ENCODE data around the gene ATP2C2. TPM values are rescaled to one million over a fixed set of nuclear protein-coding genes. Genes with fewer than 3 reads are reported as not detected.

ATP2C2 gene
- total and polyA plus RNA-seq, 8 donors = 11.2 to 52.8 (median 22.2) TPM

- TF ChIP-seq, protein P1, sequence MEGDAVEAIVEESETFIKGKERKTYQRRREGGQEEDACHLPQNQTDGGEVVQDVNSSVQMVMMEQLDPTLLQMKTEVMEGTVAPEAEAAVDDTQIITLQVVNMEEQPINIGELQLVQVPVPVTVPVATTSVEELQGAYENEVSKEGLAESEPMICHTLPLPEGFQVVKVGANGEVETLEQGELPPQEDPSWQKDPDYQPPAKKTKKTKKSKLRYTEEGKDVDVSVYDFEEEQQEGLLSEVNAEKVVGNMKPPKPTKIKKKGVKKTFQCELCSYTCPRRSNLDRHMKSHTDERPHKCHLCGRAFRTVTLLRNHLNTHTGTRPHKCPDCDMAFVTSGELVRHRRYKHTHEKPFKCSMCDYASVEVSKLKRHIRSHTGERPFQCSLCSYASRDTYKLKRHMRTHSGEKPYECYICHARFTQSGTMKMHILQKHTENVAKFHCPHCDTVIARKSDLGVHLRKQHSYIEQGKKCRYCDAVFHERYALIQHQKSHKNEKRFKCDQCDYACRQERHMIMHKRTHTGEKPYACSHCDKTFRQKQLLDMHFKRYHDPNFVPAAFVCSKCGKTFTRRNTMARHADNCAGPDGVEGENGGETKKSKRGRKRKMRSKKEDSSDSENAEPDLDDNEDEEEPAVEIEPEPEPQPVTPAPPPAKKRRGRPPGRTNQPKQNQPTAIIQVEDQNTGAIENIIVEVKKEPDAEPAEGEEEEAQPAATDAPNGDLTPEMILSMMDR (IDR thresholded peaks at IDR 0.05) = no peak
- intact Hi-C loops (cut with DNase I) = no loop called here
- Histone ChIP-seq H3K4me3 (no peak overlapping the region), H3K4me1 (peaks cover 0 to 11% of the 10 kb centered on the region in 2 donors), H3K27me3 (no peaks in the 10 kb centered on the region), H3K36me3 (no peaks in the 10 kb centered on the region), H3K27ac (peak overlapping the region in 1 of 2 donors; percentile 51), H3K9me3 (peaks cover 0 to under 1% of the 10 kb centered on the region in 2 donors)
- ATAC-seq = peak; percentile 84
- DNase-seq = no peak
These were observed 11.5 kb downstream of the ATP2C2 start for GRCh38 chr16:84379709-84380362.

DNA sequence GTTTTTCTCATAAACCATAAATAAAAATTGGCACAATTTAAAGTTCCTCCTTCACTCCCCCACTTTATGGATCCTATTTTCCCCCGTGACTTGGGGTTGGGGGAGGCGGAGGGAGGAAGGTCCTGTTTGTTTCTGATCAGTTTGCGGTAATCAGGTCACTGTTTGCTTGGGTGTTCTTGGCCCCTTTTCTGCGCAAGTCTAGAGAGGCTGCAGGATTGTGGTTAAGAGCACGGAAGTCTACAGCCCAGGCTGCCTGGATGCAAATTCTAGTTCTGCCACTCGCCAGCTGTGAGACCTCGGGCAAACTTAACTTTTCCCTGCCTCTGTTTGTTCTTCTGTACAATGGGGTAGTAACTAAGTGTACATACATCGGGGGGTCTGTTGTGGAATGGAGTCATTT, 12.1 kb downstream of the ATP2C2 start:
- H3K27ac ChIP-seq = no peak overlapping the region
- intact Hi-C loops (cut with DNase I) = no loop called here
- no peak overlapping the region for H3K4me3 ChIP-seq
- peaks cover 0 to 6% of the 10 kb centered on the region in 2 donors for H3K9me3 ChIP-seq
- no peaks in the 10 kb centered on the region for H3K27me3 ChIP-seq
- TF ChIP-seq, protein P1 (IDR thresholded peaks at IDR 0.05) = no peak
- DNase-seq (peak in 1 of 4 donors; percentile 41), ATAC-seq (peak; percentile 72)
- no peaks in the 10 kb centered on the region for H3K36me3 ChIP-seq
- peaks cover 0 to 11% of the 10 kb centered on the region in 2 donors for H3K4me1 ChIP-seq

- TF ChIP-seq, protein P1 (IDR thresholded peaks at IDR 0.05) = no peak
- ATAC-seq = no peak
- Histone ChIP-seq H3K4me1 (peaks cover 0 to 11% of the 10 kb centered on the region in 2 donors), H3K4me3 (no peak overlapping the region), H3K9me3 (peaks cover 0 to 7% of the 10 kb centered on the region in 2 donors), H3K27me3 (no peaks in the 10 kb centered on the region), H3K27ac (no peak overlapping the region), H3K36me3 (no peaks in the 10 kb centered on the region)
- intact Hi-C loops (cut with DNase I) = no loop called here
- DNase-seq = no peak
These were observed 14.1 kb downstream of the ATP2C2 start for GRCh38 chr16:84382396-84382795.

DNA sequence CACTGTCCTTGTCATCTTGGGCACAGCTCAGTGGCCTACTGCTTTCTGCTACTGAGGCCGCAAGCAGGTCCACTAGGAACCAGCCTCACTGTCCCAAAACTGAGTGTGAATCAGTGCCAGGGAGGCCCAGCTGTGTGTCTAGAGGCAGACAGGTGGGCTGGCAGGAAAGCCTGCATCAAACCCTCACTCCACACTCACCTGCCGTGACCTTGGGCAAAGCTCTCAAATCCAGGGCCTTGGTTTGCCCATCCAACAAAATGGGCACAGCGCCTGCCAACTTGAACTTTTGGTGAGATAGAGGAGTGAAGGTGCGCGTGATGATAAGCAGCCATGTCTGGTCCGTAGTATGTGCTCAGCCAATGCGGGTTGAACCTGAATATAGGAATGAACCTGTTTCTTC, 14.8 kb downstream of the ATP2C2 start:
- Histone ChIP-seq H3K4me3 (no peak overlapping the region), H3K4me1 (peaks cover 0 to 11% of the 10 kb centered on the region in 2 donors), H3K27me3 (no peaks in the 10 kb centered on the region), H3K27ac (no peak overlapping the region), H3K9me3 (peaks cover 0 to 7% of the 10 kb centered on the region in 2 donors), H3K36me3 (no peaks in the 10 kb centered on the region)
- DNase-seq (no peak), ATAC-seq (no peak)
- intact Hi-C loops (cut with DNase I) = no loop called here
- TF ChIP-seq, protein P1 (IDR thresholded peaks at IDR 0.05) = no peak

GRCh38 chr16:84386047-84386446, 17.7 kb downstream of the ATP2C2 start:
- ATAC-seq = no peak

More at GRCh38 chr16:84386047-84386446, 17.7 kb downstream of the ATP2C2 start:
- Histone ChIP-seq H3K36me3 (no peaks in the 10 kb centered on the region), H3K4me1 (no peaks in the 10 kb centered on the region), H3K27ac (no peak overlapping the region), H3K4me3 (no peak overlapping the region), H3K9me3 (peaks cover 0 to 7% of the 10 kb centered on the region in 2 donors), H3K27me3 (no peaks in the 10 kb centered on the region)
- TF ChIP-seq, protein P1 (IDR thresholded peaks at IDR 0.05) = no peak
- no peak for DNase-seq
- intact Hi-C loops (cut with DNase I) = no loop called here
